WTC11 (cell line): ENCODE measurements around the gene IL17RD. TPM values are rescaled to one million over a fixed set of nuclear protein-coding genes. Genes with fewer than 3 reads are reported as not detected.

Experiments
- ATAC-seq: fragments of 200-7000 bp; cut with Tn5 transposase; 2 replicates; pipeline ENCODE4 v1.10.0; 2021; ENCODE audit warnings: mild to moderate bottlenecking, moderate library complexity
- CTCF ChIA-PET: fragments of 300-600 bp; sonication (Branson Sonifier 250); formaldehyde crosslinking; loops from one replicate; lab custom pipeline; 2021; ENCODE audit warnings: antibody characterized with exemption; lab: Charles Lee
- POLR2A ChIA-PET: fragments of 350-600 bp; sonication (Branson Sonifier 250); formaldehyde crosslinking; loops from one replicate; lab custom pipeline; 2021; ENCODE audit warnings: antibody characterized with exemption; lab: Charles Lee
- DNase-seq: peaks from one replicate; pipeline ENCODE4 v3.0.0; 2021; ENCODE audit warnings: low spot score
- H3K27ac Mint-ChIP-seq: 2 replicates; pipeline ENCODE4 v1.8.0; 2021; ENCODE audit warnings: mixed read lengths
- H3K27me3 Mint-ChIP-seq: 2 replicates; pipeline ENCODE4 v1.8.0; 2021; ENCODE audit warnings: low read depth, mild to moderate bottlenecking, moderate library complexity, mixed read lengths
- H3K36me3 Mint-ChIP-seq: 2 replicates; pipeline ENCODE4 v1.8.0; 2021; ENCODE audit warnings: mixed read lengths
- H3K4me1 Mint-ChIP-seq: 2 replicates; pipeline ENCODE4 v1.8.0; 2022; ENCODE audit warnings: mixed read lengths
- H3K4me3 Mint-ChIP-seq: 2 replicates; pipeline ENCODE4 v1.8.0; 2021; ENCODE audit warnings: mild to moderate bottlenecking, moderate library complexity, mixed read lengths
- H3K9me3 Mint-ChIP-seq: 2 replicates; pipeline ENCODE4 v1.8.0; 2021; ENCODE audit warnings: mixed read lengths
- ATF1 ChIP-seq: sonication (generic); formaldehyde crosslinking; IDR thresholded peaks from 2 replicates; pipeline ENCODE4 v1.8.1; 2023; ENCODE audit warnings: mild to moderate bottlenecking, moderate library complexity, missing genetic modification reagents
- EMX1 ChIP-seq: fragments of 250-450 bp; sonication (Bioruptor Pico); IDR thresholded peaks from 2 replicates; pipeline ENCODE4 v1.8.0; 2021; ENCODE audit warnings: mild to moderate bottlenecking
- ESRRA ChIP-seq: sonication (generic); formaldehyde crosslinking; IDR thresholded peaks from 2 replicates; pipeline ENCODE4 v1.8.1; 2022; ENCODE audit warnings: mild to moderate bottlenecking, missing genetic modification reagents, borderline replicate concordance
- ETV6 ChIP-seq: sonication (generic); formaldehyde crosslinking; IDR thresholded peaks from 2 replicates; pipeline ENCODE4 v1.8.1; 2022; ENCODE audit warnings: mild to moderate bottlenecking, missing genetic modification reagents
- GRHL2 ChIP-seq: fragments of 250-450 bp; sonication (Bioruptor Pico); IDR thresholded peaks from 2 replicates; pipeline ENCODE4 v1.8.0; 2022; ENCODE audit warnings: mild to moderate bottlenecking, moderate library complexity; ENCODE audit not compliant: insufficient replicate concordance, severe bottlenecking
- HMGA2 ChIP-seq: fragments of 250-450 bp; sonication (Bioruptor Pico); IDR thresholded peaks from 2 replicates; pipeline ENCODE4 v1.4.0; 2021; ENCODE audit warnings: mild to moderate bottlenecking, moderate library complexity
- NFYB ChIP-seq: sonication (generic); formaldehyde crosslinking; conservative IDR thresholded peaks from 2 replicates; pipeline ENCODE4 v1.8.0; 2022; ENCODE audit warnings: low read depth, missing genetic modification reagents
- PRRX2 ChIP-seq: fragments of 250-450 bp; sonication (Bioruptor Pico); IDR thresholded peaks from 2 replicates; pipeline ENCODE4 v1.8.0; 2021; ENCODE audit warnings: mild to moderate bottlenecking
- RELA ChIP-seq: sonication (generic); formaldehyde crosslinking; IDR thresholded peaks from 2 replicates; pipeline ENCODE4 v1.8.1; 2022; ENCODE audit warnings: missing genetic modification reagents, mild to moderate bottlenecking, borderline replicate concordance
- RORB ChIP-seq: fragments of 250-450 bp; sonication (Bioruptor Pico); IDR thresholded peaks from 2 replicates; pipeline ENCODE4 v1.9.0; 2021; ENCODE audit warnings: mild to moderate bottlenecking
- TCF7 ChIP-seq: sonication (generic); formaldehyde crosslinking; IDR thresholded peaks from 2 replicates; pipeline ENCODE4 v1.8.0; 2022; ENCODE audit warnings: mild to moderate bottlenecking, low read depth, missing genetic modification reagents, moderate library complexity
- TP53 ChIP-seq: sonication (generic); formaldehyde crosslinking; IDR thresholded peaks from 2 replicates; pipeline ENCODE4 v1.8.1; 2023; ENCODE audit warnings: mild to moderate bottlenecking, missing genetic modification reagents
- ZNF416 ChIP-seq: fragments of 250-450 bp; sonication (Bioruptor Pico); IDR thresholded peaks from 2 replicates; pipeline ENCODE4 v1.9.0; 2021; ENCODE audit warnings: mild to moderate bottlenecking, inconsistent platforms
- ZNF423 ChIP-seq: fragments of 250-450 bp; sonication (Bioruptor Pico); IDR thresholded peaks from 2 replicates; pipeline ENCODE4 v2.1.2; 2022; ENCODE audit warnings: mild to moderate bottlenecking, moderate library complexity
- total RNA-seq: library from RNA; stranded (reverse); gene quantifications from 3 replicates; pipeline ENCODE4 v1.2.3, GENCODE V29; 2021
- TF ChIP-seq, protein P1 (sequence below): fragments of 200-600 bp; IDR thresholded peaks from 2 replicates; pipeline ENCODE4 v1.8.0; 2022; ENCODE audit warnings: antibody characterized with exemption
- TF ChIP-seq, protein P2 (sequence below): fragments of 250-450 bp; sonication (Bioruptor Pico); IDR thresholded peaks from 2 replicates; pipeline ENCODE4 v1.9.0; 2021; ENCODE audit warnings: moderate library complexity, mild to moderate bottlenecking, inconsistent platforms, borderline replicate concordance
- TF ChIP-seq, protein P3 (sequence below): sonication (generic); formaldehyde crosslinking; IDR thresholded peaks from 2 replicates; pipeline ENCODE4 v1.8.1; 2022; ENCODE audit warnings: low read depth, mild to moderate bottlenecking, moderate library complexity, missing genetic modification reagents, borderline replicate concordance
- TF ChIP-seq, protein P4 (sequence below): sonication (generic); formaldehyde crosslinking; IDR thresholded peaks from 2 replicates; pipeline ENCODE4 v1.8.1; 2022; ENCODE audit warnings: mild to moderate bottlenecking, missing genetic modification reagents, moderate library complexity, borderline replicate concordance
- TF ChIP-seq, protein P5 (sequence below): sonication (generic); formaldehyde crosslinking; IDR thresholded peaks from 2 replicates; pipeline ENCODE4 v1.8.0; 2023; ENCODE audit warnings: mild to moderate bottlenecking, missing genetic modification reagents

Gene IL17RD
- total RNA-seq, 1 experiment from 2014 or later = 72.9 TPM

DNA sequence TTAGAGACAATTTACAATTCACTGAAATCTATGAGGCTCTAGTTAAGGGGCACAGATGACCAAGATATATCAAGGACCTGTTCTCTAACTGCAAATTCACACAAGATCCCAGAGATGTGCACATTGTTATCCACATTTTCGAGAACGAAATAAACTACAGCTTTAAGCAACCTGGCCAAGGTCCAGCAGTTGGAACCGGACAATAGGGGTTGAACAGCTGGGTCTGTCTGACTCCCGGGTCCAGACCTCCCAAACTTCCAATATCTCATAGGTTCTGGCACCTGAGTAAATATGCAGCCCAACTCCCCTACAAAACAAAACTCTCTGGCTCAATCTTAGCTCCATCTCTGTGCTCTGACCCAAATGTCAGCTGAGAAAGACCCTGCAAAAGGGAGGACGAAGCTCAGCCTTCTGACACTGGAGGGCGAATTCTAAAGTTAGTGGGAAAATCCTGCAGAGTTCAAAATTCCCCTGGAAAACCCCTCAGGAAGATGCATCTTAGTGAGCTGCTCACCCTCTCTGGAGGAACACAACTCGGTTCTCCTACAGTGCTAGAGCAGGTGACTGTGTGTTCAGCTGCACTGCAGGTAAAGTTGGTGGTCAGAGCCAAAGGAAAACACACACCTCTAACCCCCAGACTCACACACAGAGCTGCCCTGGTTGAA is 118.9 kb downstream of the IL17RD start:
- Mint-ChIP-seq H3K9me3 (no peaks in the 10 kb centered on the region), H3K27me3 (no peaks in the 10 kb centered on the region), H3K27ac (no peak overlapping the region), H3K36me3 (no peaks in the 10 kb centered on the region), H3K4me3 (no peak overlapping the region), H3K4me1 (peaks cover 13% of the 10 kb centered on the region)
- ATAC-seq (no peak), DNase-seq (no peak)
- TF ChIP-seq RORB (CRISPR knock-in tag) (no peak), ZNF416 (CRISPR knock-in tag) (no peak), HMGA2 (CRISPR knock-in tag) (no peak), TCF7 (CRISPR knock-in tag) (no peak), ESRRA (CRISPR knock-in tag) (no peak), TP53 (CRISPR knock-in tag) (no peak), GRHL2 (CRISPR knock-in tag) (no peak), RELA (CRISPR knock-in tag) (no peak)
- TF ChIP-seq, protein P1, sequence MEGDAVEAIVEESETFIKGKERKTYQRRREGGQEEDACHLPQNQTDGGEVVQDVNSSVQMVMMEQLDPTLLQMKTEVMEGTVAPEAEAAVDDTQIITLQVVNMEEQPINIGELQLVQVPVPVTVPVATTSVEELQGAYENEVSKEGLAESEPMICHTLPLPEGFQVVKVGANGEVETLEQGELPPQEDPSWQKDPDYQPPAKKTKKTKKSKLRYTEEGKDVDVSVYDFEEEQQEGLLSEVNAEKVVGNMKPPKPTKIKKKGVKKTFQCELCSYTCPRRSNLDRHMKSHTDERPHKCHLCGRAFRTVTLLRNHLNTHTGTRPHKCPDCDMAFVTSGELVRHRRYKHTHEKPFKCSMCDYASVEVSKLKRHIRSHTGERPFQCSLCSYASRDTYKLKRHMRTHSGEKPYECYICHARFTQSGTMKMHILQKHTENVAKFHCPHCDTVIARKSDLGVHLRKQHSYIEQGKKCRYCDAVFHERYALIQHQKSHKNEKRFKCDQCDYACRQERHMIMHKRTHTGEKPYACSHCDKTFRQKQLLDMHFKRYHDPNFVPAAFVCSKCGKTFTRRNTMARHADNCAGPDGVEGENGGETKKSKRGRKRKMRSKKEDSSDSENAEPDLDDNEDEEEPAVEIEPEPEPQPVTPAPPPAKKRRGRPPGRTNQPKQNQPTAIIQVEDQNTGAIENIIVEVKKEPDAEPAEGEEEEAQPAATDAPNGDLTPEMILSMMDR = no peak
- TF ChIP-seq, protein P2, sequence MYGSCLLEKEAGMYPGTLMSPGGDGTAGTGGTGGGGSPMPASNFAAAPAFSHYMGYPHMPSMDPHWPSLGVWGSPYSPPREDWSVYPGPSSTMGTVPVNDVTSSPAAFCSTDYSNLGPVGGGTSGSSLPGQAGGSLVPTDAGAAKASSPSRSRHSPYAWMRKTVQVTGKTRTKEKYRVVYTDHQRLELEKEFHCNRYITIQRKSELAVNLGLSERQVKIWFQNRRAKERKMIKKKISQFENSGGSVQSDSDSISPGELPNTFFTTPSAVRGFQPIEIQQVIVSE = no peak
- TF ChIP-seq, protein P3, sequence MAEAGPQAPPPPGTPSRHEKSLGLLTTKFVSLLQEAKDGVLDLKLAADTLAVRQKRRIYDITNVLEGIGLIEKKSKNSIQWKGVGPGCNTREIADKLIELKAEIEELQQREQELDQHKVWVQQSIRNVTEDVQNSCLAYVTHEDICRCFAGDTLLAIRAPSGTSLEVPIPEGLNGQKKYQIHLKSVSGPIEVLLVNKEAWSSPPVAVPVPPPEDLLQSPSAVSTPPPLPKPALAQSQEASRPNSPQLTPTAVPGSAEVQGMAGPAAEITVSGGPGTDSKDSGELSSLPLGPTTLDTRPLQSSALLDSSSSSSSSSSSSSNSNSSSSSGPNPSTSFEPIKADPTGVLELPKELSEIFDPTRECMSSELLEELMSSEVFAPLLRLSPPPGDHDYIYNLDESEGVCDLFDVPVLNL (CRISPR knock-in tag) = no peak
- TF ChIP-seq, protein P4, sequence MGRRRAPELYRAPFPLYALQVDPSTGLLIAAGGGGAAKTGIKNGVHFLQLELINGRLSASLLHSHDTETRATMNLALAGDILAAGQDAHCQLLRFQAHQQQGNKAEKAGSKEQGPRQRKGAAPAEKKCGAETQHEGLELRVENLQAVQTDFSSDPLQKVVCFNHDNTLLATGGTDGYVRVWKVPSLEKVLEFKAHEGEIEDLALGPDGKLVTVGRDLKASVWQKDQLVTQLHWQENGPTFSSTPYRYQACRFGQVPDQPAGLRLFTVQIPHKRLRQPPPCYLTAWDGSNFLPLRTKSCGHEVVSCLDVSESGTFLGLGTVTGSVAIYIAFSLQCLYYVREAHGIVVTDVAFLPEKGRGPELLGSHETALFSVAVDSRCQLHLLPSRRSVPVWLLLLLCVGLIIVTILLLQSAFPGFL = no peak
- POLR2A ChIA-PET = no interaction called here
- CTCF ChIA-PET = interaction anchor here (1.0 to 1.1 kb wide), 2 partner anchors 14 to 57 kb away, joined by 3 to 4 read pairs; partner anchors contain the start of gene SPATA12

DNA sequence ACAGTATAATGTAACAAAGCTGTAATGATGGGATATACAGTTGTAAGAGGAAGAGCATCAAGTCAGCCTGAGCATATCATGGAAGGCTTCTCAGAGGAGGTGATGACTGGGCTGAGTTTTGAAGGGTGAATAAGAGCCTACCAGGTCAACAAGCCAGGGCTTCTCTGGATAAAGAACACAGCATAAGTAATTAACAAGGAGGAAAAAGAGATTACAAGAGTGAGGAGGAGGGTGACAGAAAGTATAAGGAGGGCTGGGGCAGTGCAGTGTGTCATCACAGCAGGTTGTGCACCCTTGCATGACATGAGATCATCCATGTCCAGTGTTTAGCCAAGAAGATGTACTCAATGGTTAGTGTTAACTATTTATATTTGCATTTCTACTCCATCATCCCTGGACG is 121.6 kb downstream of the IL17RD start:
- H3K36me3 Mint-ChIP-seq = no peaks in the 10 kb centered on the region
- TF ChIP-seq, protein P5, sequence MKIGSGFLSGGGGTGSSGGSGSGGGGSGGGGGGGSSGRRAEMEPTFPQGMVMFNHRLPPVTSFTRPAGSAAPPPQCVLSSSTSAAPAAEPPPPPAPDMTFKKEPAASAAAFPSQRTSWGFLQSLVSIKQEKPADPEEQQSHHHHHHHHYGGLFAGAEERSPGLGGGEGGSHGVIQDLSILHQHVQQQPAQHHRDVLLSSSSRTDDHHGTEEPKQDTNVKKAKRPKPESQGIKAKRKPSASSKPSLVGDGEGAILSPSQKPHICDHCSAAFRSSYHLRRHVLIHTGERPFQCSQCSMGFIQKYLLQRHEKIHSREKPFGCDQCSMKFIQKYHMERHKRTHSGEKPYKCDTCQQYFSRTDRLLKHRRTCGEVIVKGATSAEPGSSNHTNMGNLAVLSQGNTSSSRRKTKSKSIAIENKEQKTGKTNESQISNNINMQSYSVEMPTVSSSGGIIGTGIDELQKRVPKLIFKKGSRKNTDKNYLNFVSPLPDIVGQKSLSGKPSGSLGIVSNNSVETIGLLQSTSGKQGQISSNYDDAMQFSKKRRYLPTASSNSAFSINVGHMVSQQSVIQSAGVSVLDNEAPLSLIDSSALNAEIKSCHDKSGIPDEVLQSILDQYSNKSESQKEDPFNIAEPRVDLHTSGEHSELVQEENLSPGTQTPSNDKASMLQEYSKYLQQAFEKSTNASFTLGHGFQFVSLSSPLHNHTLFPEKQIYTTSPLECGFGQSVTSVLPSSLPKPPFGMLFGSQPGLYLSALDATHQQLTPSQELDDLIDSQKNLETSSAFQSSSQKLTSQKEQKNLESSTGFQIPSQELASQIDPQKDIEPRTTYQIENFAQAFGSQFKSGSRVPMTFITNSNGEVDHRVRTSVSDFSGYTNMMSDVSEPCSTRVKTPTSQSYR (CRISPR knock-in tag) = no peak
- TF ChIP-seq NFYB (CRISPR knock-in tag) (no peak), PRRX2 (CRISPR knock-in tag) (no peak), ZNF423 (CRISPR knock-in tag) (no peak), EMX1 (CRISPR knock-in tag) (no peak), ETV6 (CRISPR knock-in tag) (no peak), ZNF416 (CRISPR knock-in tag) (no peak), ATF1 (CRISPR knock-in tag) (no peak)
- CTCF ChIA-PET = no interaction called here
- H3K27me3 Mint-ChIP-seq = no peaks in the 10 kb centered on the region
- ATAC-seq (no peak), DNase-seq (no peak)
- peaks cover 13% of the 10 kb centered on the region for H3K4me1 Mint-ChIP-seq
- no peak overlapping the region for H3K27ac Mint-ChIP-seq
- no peaks in the 10 kb centered on the region for H3K9me3 Mint-ChIP-seq
- H3K4me3 Mint-ChIP-seq = no peak overlapping the region
- POLR2A ChIA-PET = no interaction called here
